ACC112 (cell line): Measurements from ENCODE around the gene FMO1.
"Not testable (repeated sequence)": the region's sequence is repeated elsewhere in the genome, so short reads cannot be mapped to it uniquely, and the experiment has no call there.

Source experiments
- H2AFZ ChIP-seq: fragments of 200-600 bp; sonication (generic); one replicate; pipeline ENCODE4 v1.6.0; 2017; ENCODE audit warnings: antibody characterized with exemption, low read length; ENCODE audit not compliant: unreplicated experiment
- H3K27ac ChIP-seq: fragments of 200-600 bp; sonication (generic); 2 replicates; pipeline ENCODE4 v1.5.1; 2014; ENCODE audit warnings: low read depth, mild to moderate bottlenecking, antibody characterized with exemption, low read length, moderate library complexity
- H3K27me3 ChIP-seq: fragments of 200-600 bp; sonication (generic); 2 replicates; pipeline ENCODE4 v1.6.1; 2014; ENCODE audit warnings: mild to moderate bottlenecking, antibody characterized with exemption, low read length, moderate library complexity, mixed read lengths; ENCODE audit not compliant: insufficient read depth
- H3K36me3 ChIP-seq: fragments of 200-600 bp; sonication (generic); 2 replicates; pipeline ENCODE4 v1.6.1; 2016; ENCODE audit warnings: mild to moderate bottlenecking, antibody characterized with exemption, low read length, moderate library complexity, mixed read lengths; ENCODE audit not compliant: insufficient read depth
- H3K4me1 ChIP-seq: fragments of 200-600 bp; sonication (generic); one replicate; pipeline ENCODE4 v1.6.1; 2016; ENCODE audit warnings: low read length, mixed read lengths; ENCODE audit not compliant: insufficient read depth, unreplicated experiment, control insufficient read depth
- H3K4me3 ChIP-seq: fragments of 200-600 bp; sonication (generic); 2 replicates; pipeline ENCODE4 v1.5.1; 2014; ENCODE audit warnings: mild to moderate bottlenecking, low read depth, low read length
- H3K79me2 ChIP-seq: fragments of 200-600 bp; sonication (generic); one replicate; pipeline ENCODE4 v1.6.0; 2016; ENCODE audit warnings: low read length; ENCODE audit not compliant: control insufficient read depth, unreplicated experiment, insufficient read depth

Gene FMO1

DNA sequence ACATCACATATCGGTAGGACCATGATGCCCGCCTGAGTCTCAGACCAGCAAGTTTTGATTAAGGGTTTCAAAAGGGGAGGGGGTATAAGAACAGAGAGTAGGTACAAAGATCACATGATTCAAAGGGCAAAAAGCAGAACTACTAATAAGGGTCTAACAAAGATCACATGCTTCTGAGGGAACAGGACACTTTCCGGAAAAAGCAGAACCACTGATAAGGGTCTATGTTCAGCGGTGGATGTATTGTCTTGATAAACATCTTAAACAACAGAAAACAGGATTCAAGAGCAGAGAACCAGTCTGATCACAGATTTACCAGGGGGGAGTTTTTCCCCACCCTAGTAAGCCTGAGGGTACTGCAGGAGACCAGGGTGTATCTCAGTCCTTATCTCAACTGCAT is 12.1 kb upstream of the FMO1 start:
- not testable (repeated sequence) for H3K79me2 ChIP-seq, H3K36me3 ChIP-seq, H3K27ac ChIP-seq, H3K4me1 ChIP-seq, H3K4me3 ChIP-seq, H2AFZ ChIP-seq
- H3K27me3 ChIP-seq: peaks cover 15% of the 10 kb centered on the region

DNA sequence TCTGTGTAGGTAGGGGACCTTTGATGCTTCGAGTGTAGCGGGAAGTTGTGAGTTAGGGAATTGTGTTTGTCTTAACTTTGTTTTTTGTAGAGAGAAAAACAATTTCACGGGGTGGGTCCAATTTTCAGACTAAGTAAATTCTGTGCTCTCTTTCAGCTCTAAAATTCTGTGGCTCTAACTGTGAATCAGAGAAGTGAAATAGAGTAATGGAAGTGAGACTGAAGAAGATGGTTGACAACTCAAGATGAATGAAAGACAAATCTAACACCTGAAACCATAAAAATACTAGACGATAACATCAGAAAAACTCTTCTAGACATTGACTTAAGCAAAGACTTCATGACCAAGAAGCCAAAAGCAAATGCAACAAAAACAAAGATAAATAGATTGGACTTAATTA is 4.4 kb upstream of the FMO1 start:
- Histone ChIP-seq H2AFZ (no peak overlapping the region), H3K36me3 (no peaks in the 10 kb centered on the region), H3K79me2 (no peaks in the 10 kb centered on the region), H3K4me3 (no peak overlapping the region), H3K27me3 (peaks cover 48% of the 10 kb centered on the region), H3K4me1 (no peaks in the 10 kb centered on the region), H3K27ac (no peak overlapping the region)

DNA sequence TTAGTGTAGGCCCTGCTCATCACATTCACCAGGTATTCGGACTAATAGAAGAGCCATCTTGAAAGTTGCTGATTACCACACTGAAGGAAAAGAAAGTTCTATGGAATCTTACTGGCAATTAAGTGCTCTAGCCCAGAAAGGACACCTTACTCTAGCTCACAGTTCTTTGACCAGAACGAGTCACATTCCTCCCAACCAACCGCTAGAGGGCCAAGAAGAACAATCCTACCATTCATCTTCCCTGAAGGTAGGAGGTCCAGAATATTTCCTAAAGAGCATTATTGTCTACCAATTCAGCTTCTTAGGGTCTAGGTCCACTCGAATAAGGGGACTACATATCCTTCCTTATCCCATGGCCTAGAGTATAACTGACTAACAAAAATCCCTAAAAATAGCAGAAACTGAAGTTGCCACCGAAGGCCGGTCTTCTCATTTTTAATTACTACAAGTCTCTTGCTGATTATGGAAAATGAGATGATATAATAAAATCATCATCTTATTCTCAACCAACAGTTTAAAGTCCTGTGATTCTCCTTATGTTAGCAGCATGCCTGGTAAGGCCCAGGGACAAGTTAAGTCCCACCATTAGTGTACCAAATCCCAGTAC is 2.7 kb upstream of the FMO1 start:
- H3K27ac ChIP-seq: no peak overlapping the region
- no peaks in the 10 kb centered on the region for H3K79me2 ChIP-seq
- H3K27me3 ChIP-seq: peaks cover 43% of the 10 kb centered on the region
- no peak overlapping the region for H3K4me3 ChIP-seq
- H2AFZ ChIP-seq: no peak overlapping the region
- H3K36me3 ChIP-seq: no peaks in the 10 kb centered on the region
- H3K4me1 ChIP-seq: no peaks in the 10 kb centered on the region

DNA sequence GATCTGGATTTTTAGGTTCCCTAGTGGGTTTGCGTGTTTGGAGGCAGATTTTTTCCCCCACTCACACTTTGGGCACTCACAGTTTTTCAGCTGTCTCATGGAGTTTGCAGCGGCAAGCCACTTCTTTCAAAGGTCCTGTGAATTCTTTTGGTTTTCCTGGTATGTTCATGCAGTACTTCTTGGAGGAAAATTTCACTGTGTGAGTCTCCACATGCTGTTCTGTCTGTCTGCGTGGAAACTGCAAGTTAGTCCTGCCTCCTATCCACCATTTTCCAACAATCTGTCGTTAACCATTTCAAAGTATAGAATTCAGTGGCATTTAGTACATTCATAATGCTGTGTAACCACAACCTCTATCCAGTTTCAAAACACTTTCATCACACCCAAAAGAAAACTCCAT is 793 bp upstream of the FMO1 start:
- H3K27ac ChIP-seq: no peak overlapping the region
- peaks cover 32% of the 10 kb centered on the region for H3K27me3 ChIP-seq
- H3K4me3 ChIP-seq: no peak overlapping the region
- H3K36me3 ChIP-seq: no peaks in the 10 kb centered on the region
- no peak overlapping the region for H2AFZ ChIP-seq
- H3K4me1 ChIP-seq: no peaks in the 10 kb centered on the region
- H3K79me2 ChIP-seq: no peaks in the 10 kb centered on the region

DNA sequence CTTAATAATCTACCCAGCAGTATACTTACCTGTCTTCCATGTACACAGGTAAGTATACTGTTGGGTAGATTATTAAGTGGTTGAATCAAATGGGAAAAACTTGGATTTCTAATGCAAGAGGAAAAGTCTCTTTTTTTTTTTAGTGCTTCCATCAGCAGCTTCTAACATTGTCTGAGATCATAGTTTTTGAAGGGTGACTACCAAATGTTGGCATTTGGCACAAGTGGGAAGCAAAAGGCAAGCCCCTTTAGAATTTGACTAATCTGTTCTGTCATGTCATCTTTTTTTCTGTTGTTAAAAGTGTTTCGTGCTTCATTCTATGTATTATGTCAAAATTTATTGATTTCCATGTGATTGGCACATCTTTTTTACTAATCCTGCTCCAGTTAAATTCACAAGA is 547 bp downstream of the FMO1 start:
- Histone ChIP-seq H3K27me3 (peaks cover 24% of the 10 kb centered on the region), H3K36me3 (no peaks in the 10 kb centered on the region), H3K4me1 (no peaks in the 10 kb centered on the region), H3K79me2 (no peaks in the 10 kb centered on the region), H3K27ac (no peak overlapping the region), H2AFZ (no peak overlapping the region), H3K4me3 (no peak overlapping the region)

DNA sequence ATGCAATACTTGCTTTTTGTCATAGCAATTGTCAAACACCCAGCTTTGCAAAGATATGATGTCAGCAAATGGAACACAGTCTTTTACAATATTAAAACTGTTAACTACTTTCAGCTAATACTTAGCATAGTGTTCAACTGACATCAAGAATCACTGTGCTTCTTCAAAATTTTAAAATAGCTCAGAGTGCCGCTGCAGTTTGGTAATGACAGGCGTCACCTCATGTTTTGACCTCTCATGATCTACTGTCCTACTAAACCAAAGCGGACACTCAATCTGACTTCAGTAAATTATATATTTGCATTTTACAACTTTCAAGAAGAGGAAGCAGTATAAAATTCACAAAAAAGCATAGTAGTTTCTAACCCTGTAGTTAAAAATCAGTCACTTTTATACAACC is 2.0 kb downstream of the FMO1 start:
- Histone ChIP-seq H3K4me1 (no peaks in the 10 kb centered on the region), H3K79me2 (no peaks in the 10 kb centered on the region), H3K36me3 (no peaks in the 10 kb centered on the region)

DNA sequence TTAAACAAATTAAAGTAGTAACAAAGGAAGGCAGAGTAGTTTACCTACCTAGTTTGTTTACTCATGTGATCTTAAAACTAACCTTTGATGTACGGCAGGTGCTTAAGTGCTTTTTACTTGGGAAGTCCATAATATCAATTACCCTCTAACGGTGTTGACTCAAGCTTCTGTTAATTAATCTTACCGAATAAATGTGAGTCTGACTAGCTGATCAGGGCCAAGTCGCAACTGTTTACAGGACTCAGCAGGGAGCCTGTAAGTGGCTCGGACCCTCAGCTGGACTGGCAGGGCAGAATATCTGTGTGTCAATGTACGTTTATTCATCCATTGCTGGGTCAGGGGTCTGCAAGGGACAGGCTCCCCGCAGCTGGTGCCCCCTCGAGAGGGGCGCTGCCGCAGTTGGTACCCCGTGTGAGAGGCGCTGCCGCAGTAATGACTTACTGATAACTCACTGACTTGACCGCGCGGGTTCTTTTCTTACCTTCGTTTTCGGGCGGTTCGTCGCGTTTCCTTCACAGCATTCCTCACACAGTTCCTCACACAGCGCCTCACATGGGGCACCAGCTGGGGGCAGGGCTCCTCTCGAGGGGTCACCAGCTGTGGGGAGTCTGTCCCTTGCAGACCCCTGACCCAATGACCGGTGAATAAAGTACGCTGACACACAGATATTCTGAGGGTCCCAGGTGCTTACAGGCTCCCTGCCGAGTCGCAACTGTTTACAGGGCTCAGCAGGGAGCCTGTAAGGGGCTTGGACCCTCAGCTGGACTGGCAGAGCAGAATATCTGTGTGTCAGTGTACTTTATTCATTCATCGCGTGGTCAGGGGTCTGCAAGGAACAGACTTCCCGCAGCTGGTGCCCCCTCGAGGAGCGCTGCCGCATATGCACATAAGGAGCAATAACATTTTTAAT is 3.0 kb downstream of the FMO1 start:
- Histone ChIP-seq H3K36me3 (no peaks in the 10 kb centered on the region), H3K27ac (no peak overlapping the region), H3K4me1 (no peaks in the 10 kb centered on the region), H3K27me3 (peaks cover 21% of the 10 kb centered on the region), H3K4me3 (peak overlapping the region; percentile 96), H2AFZ (peak overlapping the region; percentile 95), H3K79me2 (no peaks in the 10 kb centered on the region)

More for the DNA sequence above, 2.0 kb downstream of the FMO1 start:
- Histone ChIP-seq H3K4me3 (no peak overlapping the region), H3K27me3 (peaks cover 21% of the 10 kb centered on the region), H3K27ac (no peak overlapping the region), H2AFZ (no peak overlapping the region)

DNA sequence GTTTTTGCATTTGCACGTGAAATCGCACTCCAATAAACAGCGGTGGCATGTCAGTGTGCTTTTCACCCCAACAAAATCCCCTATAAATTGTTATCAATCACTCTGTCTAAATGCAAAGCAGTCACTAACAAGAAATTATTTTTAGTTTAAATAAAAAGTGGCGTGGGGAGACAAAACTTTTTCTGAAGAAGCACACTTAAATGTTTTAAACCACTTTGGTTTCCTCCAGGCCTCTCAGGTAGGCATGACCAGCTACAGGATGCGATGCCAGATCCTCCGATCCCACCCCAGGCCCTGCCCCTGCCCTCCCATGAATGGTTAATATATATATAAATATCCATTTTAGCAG is 3.6 kb downstream of the FMO1 start:
- Histone ChIP-seq H2AFZ (peak overlapping the region; percentile 95), H3K79me2 (no peaks in the 10 kb centered on the region), H3K4me3 (peak overlapping the region; percentile 96), H3K4me1 (no peaks in the 10 kb centered on the region), H3K36me3 (no peaks in the 10 kb centered on the region), H3K27me3 (peaks cover 19% of the 10 kb centered on the region), H3K27ac (no peak overlapping the region)

DNA sequence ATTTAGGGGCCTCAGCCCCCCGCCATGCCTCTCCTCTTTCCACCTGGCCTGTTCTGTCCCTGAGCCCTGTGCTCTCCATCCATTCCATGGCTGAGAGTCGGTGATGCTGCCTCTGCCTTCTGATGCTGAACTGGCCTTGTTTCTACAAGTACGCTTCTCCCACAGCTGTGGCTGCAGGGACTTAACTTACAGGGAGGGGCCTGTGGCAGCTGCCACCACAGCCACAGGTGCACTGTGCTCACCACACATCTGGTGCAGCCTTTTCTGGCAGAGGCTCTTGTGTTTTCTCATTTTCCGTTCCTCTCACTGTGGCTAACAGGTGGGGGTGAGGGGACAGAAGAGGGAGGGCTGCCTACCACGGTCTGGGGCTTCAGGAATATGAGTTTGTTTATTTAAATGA is 4.2 kb downstream of the FMO1 start:
- H3K27me3 ChIP-seq: peaks cover 15% of the 10 kb centered on the region
- H3K27ac ChIP-seq: no peak overlapping the region
- H3K4me3 ChIP-seq: no peak overlapping the region
- no peaks in the 10 kb centered on the region for H3K36me3 ChIP-seq
- H3K4me1 ChIP-seq: peaks cover 3% of the 10 kb centered on the region
- no peak overlapping the region for H2AFZ ChIP-seq
- H3K79me2 ChIP-seq: no peaks in the 10 kb centered on the region

DNA sequence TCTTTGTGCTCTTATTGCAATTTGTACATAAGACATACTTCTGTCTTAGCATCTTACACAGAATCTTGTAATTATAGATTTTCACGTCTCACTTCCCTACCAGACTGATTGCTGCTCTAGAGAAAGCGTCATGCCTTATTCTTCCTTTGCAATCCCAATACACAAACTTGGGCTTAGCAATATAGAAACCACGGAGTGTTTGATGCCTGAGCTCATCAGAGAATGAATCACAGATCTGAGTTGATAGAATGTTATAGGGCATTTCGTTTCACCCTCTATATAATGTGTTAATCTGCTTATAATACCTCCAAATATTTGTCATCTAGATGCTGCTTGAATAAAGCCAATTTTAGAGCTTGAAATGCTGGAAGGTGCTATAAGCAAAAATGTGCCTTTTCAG is 6.6 kb downstream of the FMO1 start:
- Histone ChIP-seq H3K4me3 (no peak overlapping the region), H3K27ac (no peak overlapping the region), H3K36me3 (no peaks in the 10 kb centered on the region), H3K4me1 (peaks cover 3% of the 10 kb centered on the region), H3K27me3 (no peaks in the 10 kb centered on the region), H3K79me2 (no peaks in the 10 kb centered on the region), H2AFZ (no peak overlapping the region)
